H1 (cell line): Measurements from ENCODE around the gene HDAC11. TPM values are rescaled to one million over a fixed set of nuclear protein-coding genes. Genes with fewer than 3 reads are reported as not detected.

Source experiments
- CTCF ChIA-PET: fragments of 300-600 bp; sonication (Branson Sonifier 250); formaldehyde crosslinking; loops from one replicate; lab custom pipeline; 2021; ENCODE audit not compliant: partially characterized antibody; lab: Charles Lee
- POLR2A ChIA-PET: fragments of 300-600 bp; sonication (Branson Sonifier 250); formaldehyde crosslinking; loops from one replicate; lab custom pipeline; 2021; ENCODE audit warnings: inconsistent platforms; ENCODE audit not compliant: partially characterized antibody; lab: Charles Lee
- DNase-seq, 2 experiments: peaks; one replicate each; pipeline versions ENCODE4 v3.0.0 to v3.0.0-alpha.2; 2010 to 2022; ENCODE audit warnings: low spot score in 2 of 2, low read depth in 1 of 2, mixed read lengths in 1 of 2
- FAIRE-seq: peaks from 2 replicates; lab custom pipeline; 2011; peaks lifted over from hg19 to GRCh38; lab: Jason Lieb, UNC
- H2AFZ ChIP-seq: 2 replicates; pipeline ENCODE4 v1.8.1; 2012; ENCODE audit warnings: low read length, inconsistent platforms
- H2AK5ac ChIP-seq: 2 replicates; pipeline ENCODE4 v1.6.1; 2013; ENCODE audit warnings: low read depth, low read length
- H2BK120ac ChIP-seq: replicated peaks from 2 replicates; pipeline ENCODE3; 2013; ENCODE audit warnings: low read depth, low read length, inconsistent platforms
- H2BK12ac ChIP-seq: 2 replicates; pipeline ENCODE4 v1.6.1; 2013; ENCODE audit warnings: low read depth, low read length
- H2BK15ac ChIP-seq: 2 replicates; pipeline ENCODE4 v1.6.1; 2013; ENCODE audit warnings: low read length
- H2BK20ac ChIP-seq: 2 replicates; pipeline ENCODE4 v1.6.1; 2013; ENCODE audit warnings: low read length
- H2BK5ac ChIP-seq: 2 replicates; pipeline ENCODE4 v1.6.1; 2013; ENCODE audit warnings: low read depth, low read length
- H3K14ac ChIP-seq: 2 replicates; pipeline ENCODE4 v1.6.1; 2013; ENCODE audit warnings: inconsistent platforms; ENCODE audit not compliant: insufficient read length
- H3K18ac ChIP-seq: 2 replicates; pipeline ENCODE4 v1.6.1; 2013; ENCODE audit warnings: low read length; ENCODE audit errors: extremely low read depth
- H3K23ac ChIP-seq: 2 replicates; pipeline ENCODE4 v1.6.1; 2013; ENCODE audit warnings: inconsistent platforms; ENCODE audit not compliant: insufficient read length
- H3K23me2 ChIP-seq: 2 replicates; pipeline ENCODE4 v1.6.1; 2013; ENCODE audit warnings: low read depth, low read length
- H3K27ac ChIP-seq: 2 replicates; pipeline ENCODE4 v1.6.1; 2011; ENCODE audit warnings: low read depth, low read length, inconsistent platforms
- H3K27me3 ChIP-seq, 4 experiments: replicated peaks in 1 of 4; 1 replicate in 1 of 4; 2 replicates in 3 of 4; pipeline versions ENCODE4 v1.6.1 to v1.8.1; 2011 to 2013; ENCODE audit warnings: low read length in 3 of 4, mild to moderate bottlenecking in 3 of 4, inconsistent platforms in 2 of 4, mixed read lengths in 2 of 4, moderate library complexity in 1 of 4; ENCODE audit not compliant: control insufficient read depth in 3 of 4, insufficient read depth in 3 of 4; ENCODE audit errors: extremely low read depth in 1 of 4
- H3K36me3 ChIP-seq, 4 experiments: 2 replicates each; pipeline versions ENCODE4 v1.6.1 to v1.8.1; 2011 to 2013; ENCODE audit warnings: mild to moderate bottlenecking in 4 of 4, low read length in 3 of 4, moderate library complexity in 2 of 4, control low read depth in 1 of 4, inconsistent platforms in 1 of 4; ENCODE audit not compliant: insufficient read depth in 4 of 4, control insufficient read depth in 2 of 4
- H3K4ac ChIP-seq: replicated peaks from 2 replicates; pipeline ENCODE3; 2013; ENCODE audit warnings: low read length, low read depth, mixed read lengths, inconsistent platforms; ENCODE audit not compliant: insufficient read length
- H3K4me1 ChIP-seq, 4 experiments: replicated peaks in 1 of 4; 1 replicate in 1 of 4; 2 replicates in 3 of 4; pipeline versions ENCODE4 v1.6.1 to v1.8.1; 2011 to 2013; ENCODE audit warnings: low read length in 3 of 4, inconsistent platforms in 2 of 4, mixed read lengths in 1 of 4; ENCODE audit not compliant: insufficient read depth in 4 of 4, control insufficient read depth in 3 of 4
- H3K4me2 ChIP-seq, 2 experiments: 2 replicates each; pipeline versions ENCODE4 v1.6.1 to v1.8.1; 2011 to 2013; ENCODE audit warnings: low read depth in 2 of 2, low read length in 2 of 2, control low read depth in 1 of 2, inconsistent platforms in 1 of 2, mild to moderate bottlenecking in 1 of 2; ENCODE audit not compliant: insufficient read depth in 1 of 2
- H3K4me3 ChIP-seq, 4 experiments: fragments of 200-600, 300-600 bp in 1 of 4; sonication (generic), shearing (Covaris generic), sonication (Bioruptor Twin) in 1 of 4; 2 replicates each; pipeline versions ENCODE4 v1.5.1 to v1.8.1; 2011 to 2016; ENCODE audit warnings: low read length in 4 of 4, low read depth in 3 of 4, control low read depth in 2 of 4, inconsistent platforms in 2 of 4, mild to moderate bottlenecking in 2 of 4, mixed read lengths in 1 of 4, moderate library complexity in 1 of 4; ENCODE audit not compliant: insufficient read depth in 2 of 4; ENCODE audit errors: extremely low read depth in 1 of 4
- H3K56ac ChIP-seq: replicated peaks from 2 replicates; pipeline ENCODE3; 2013; ENCODE audit warnings: low read depth, mild to moderate bottlenecking, mixed read lengths, low read length, inconsistent platforms; ENCODE audit not compliant: insufficient read length
- H3K79me1 ChIP-seq: 2 replicates; pipeline ENCODE4 v1.6.1; 2013; ENCODE audit warnings: low read depth, low read length, control low read depth
- H3K79me2 ChIP-seq, 2 experiments: 2 replicates each; pipeline versions ENCODE4 v1.6.1 to v1.8.1; 2012 to 2013; ENCODE audit warnings: low read length in 2 of 2, mild to moderate bottlenecking in 2 of 2, inconsistent platforms in 1 of 2; ENCODE audit not compliant: insufficient read depth in 2 of 2, control insufficient read depth in 1 of 2
- H3K9ac ChIP-seq, 4 experiments: replicated peaks in 1 of 4; 1 replicate in 1 of 4; 2 replicates in 3 of 4; pipeline versions ENCODE4 v1.6.1 to v1.8.1; 2011 to 2013; ENCODE audit warnings: low read depth in 3 of 4, low read length in 3 of 4, control low read depth in 2 of 4, mild to moderate bottlenecking in 2 of 4, moderate library complexity in 2 of 4, inconsistent platforms in 1 of 4; ENCODE audit errors: extremely low read depth in 1 of 4
- H3K9me3 ChIP-seq, 2 experiments: 2 replicates each; pipeline versions ENCODE4 v1.6.1 to v1.8.1; 2012 to 2013; ENCODE audit warnings: mild to moderate bottlenecking in 2 of 2, moderate library complexity in 2 of 2, control low read depth in 1 of 2, inconsistent platforms in 1 of 2, low read depth in 1 of 2, low read length in 1 of 2, mixed read lengths in 1 of 2; ENCODE audit not compliant: insufficient read depth in 2 of 2
- H4K20me1 ChIP-seq, 2 experiments: replicated peaks in 1 of 2; 2 replicates each; pipeline versions ENCODE3 to v1.8.1; 2011 to 2013; ENCODE audit warnings: inconsistent platforms in 2 of 2, low read length in 2 of 2, mild to moderate bottlenecking in 1 of 2; ENCODE audit not compliant: insufficient read depth in 2 of 2, control insufficient read depth in 1 of 2
- H4K5ac ChIP-seq: 2 replicates; pipeline ENCODE4 v1.6.1; 2013; ENCODE audit warnings: low read length, low read depth, mixed read lengths, inconsistent platforms; ENCODE audit not compliant: insufficient read length
- H4K8ac ChIP-seq: 2 replicates; pipeline ENCODE4 v1.8.0; 2013; ENCODE audit warnings: mild to moderate bottlenecking, moderate library complexity, low read length, inconsistent platforms; ENCODE audit not compliant: insufficient read depth; ENCODE audit errors: extremely low read depth
- H4K91ac ChIP-seq: replicated peaks from 2 replicates; pipeline ENCODE3; 2013; ENCODE audit warnings: low read length, mixed read lengths, inconsistent platforms; ENCODE audit not compliant: insufficient read length
- CBX5 ChIP-seq: fragments of 300-800, 300-1000 bp; sonication (generic); IDR thresholded peaks from 2 replicates; pipeline ENCODE4 v1.7.1; 2016; ENCODE audit warnings: antibody characterized with exemption, low read length, low read depth
- EGR1 ChIP-seq: IDR thresholded peaks from 2 replicates; pipeline ENCODE4 v1.6.1; 2011; ENCODE audit warnings: low read depth, low read length, borderline replicate concordance
- KDM1A ChIP-seq: fragments of 200-600, 300-600 bp; sonication (generic); IDR thresholded peaks from 2 replicates; pipeline ENCODE4 v1.7.1; 2016; ENCODE audit warnings: mild to moderate bottlenecking, low read length, borderline replicate concordance
- KDM5A ChIP-seq: fragments of 200-600 bp; IDR thresholded peaks from 2 replicates; pipeline ENCODE4 v1.7.1; 2012; ENCODE audit warnings: mild to moderate bottlenecking, low read length, inconsistent platforms, mixed read lengths
- POU5F1 ChIP-seq: IDR thresholded peaks from 2 replicates; pipeline ENCODE4 v1.6.1; 2011; ENCODE audit warnings: low read depth, mild to moderate bottlenecking, low read length, moderate library complexity
- RAD21 ChIP-seq, 2 experiments: IDR thresholded peaks in 1 of 2; conservative IDR thresholded peaks in 1 of 2; 2 replicates each; pipeline ENCODE4 v1.6.1; 2011; ENCODE audit warnings: low read depth in 2 of 2, low read length in 2 of 2, improper control_type of control experiment in 1 of 2, inconsistent platforms in 1 of 2, mild to moderate bottlenecking in 1 of 2, moderate library complexity in 1 of 2
- SIRT6 ChIP-seq: IDR thresholded peaks from one replicate; pipeline ENCODE4 v1.7.1; 2012; ENCODE audit warnings: low read length, inconsistent platforms
- SP1 ChIP-seq: IDR thresholded peaks from 2 replicates; pipeline ENCODE4 v1.6.1; 2011; ENCODE audit warnings: low read depth, low read length
- TAF7 ChIP-seq: optimal IDR thresholded peaks from 2 replicates; pipeline ENCODE3; 2011; ENCODE audit warnings: low read depth, mild to moderate bottlenecking, inconsistent platforms, low read length, moderate library complexity, borderline replicate concordance
- ZNF274 ChIP-seq: IDR thresholded peaks from 2 replicates; pipeline ENCODE4 v1.7.0; 2012; ENCODE audit warnings: low read length, borderline replicate concordance; ENCODE audit errors: extremely low read depth
- WGBS, 2 experiments: shearing (Covaris generic) in 1 of 2; methylation state at CpG; one replicate each; pipeline versions ENCODE4 v1.1.6 to v1.1.7; 2013 to 2015; ENCODE audit warnings: low lambda C conversion rate in 2 of 2, mixed read lengths in 2 of 2, inconsistent platforms in 1 of 2, low coverage in 1 of 2, missing lambda C conversion rate in 1 of 2; ENCODE audit not compliant: insufficient replicate concordance in 2 of 2, insufficient coverage in 1 of 2, insufficient read length in 1 of 2; ENCODE audit errors: extremely low coverage in 1 of 2, missing lambda C conversion rate in 1 of 2; 5-methylcytosine and 5-hydroxymethylcytosine counted together
- polyA plus RNA-seq, 7 experiments: library from polyadenylated mRNA; depleted of rRNA in 3 of 7; stranded (reverse) in 5 of 7; unstranded in 2 of 7; fragments of >200 nt in 5 of 7; fragments of 200-250 nt in 2 of 7; gene quantifications; 1 replicate in 5 of 7; 2 replicates in 1 of 7; 4 replicates in 1 of 7; pipeline versions ENCODE4 v1.2.1 to v1.2.3, GENCODE V29; 2011 to 2013; ENCODE audit warnings: missing spikeins in 2 of 7, mixed read lengths in 2 of 7
- total RNA-seq: library from RNA; stranded (reverse); fragmentation: NEBNext Ultra II Directional; extraction: Animal tissue kit (Norgen Biotek cat#: 25700); gene quantifications from 2 replicates; pipeline ENCODE4 v1.2.1, GENCODE V29; 2021
- TF ChIP-seq, protein P1 (sequence below): IDR thresholded peaks from 2 replicates; pipeline ENCODE4 v1.6.1; 2011; ENCODE audit warnings: low read length, improper control_type of control experiment

HDAC11 gene
- total and polyA plus RNA-seq, 2 of the 8 experiments (the other 6 are each of a cell fraction or from before 2014, with no cell fraction given), result 6.8 to 7.4 TPM

DNA sequence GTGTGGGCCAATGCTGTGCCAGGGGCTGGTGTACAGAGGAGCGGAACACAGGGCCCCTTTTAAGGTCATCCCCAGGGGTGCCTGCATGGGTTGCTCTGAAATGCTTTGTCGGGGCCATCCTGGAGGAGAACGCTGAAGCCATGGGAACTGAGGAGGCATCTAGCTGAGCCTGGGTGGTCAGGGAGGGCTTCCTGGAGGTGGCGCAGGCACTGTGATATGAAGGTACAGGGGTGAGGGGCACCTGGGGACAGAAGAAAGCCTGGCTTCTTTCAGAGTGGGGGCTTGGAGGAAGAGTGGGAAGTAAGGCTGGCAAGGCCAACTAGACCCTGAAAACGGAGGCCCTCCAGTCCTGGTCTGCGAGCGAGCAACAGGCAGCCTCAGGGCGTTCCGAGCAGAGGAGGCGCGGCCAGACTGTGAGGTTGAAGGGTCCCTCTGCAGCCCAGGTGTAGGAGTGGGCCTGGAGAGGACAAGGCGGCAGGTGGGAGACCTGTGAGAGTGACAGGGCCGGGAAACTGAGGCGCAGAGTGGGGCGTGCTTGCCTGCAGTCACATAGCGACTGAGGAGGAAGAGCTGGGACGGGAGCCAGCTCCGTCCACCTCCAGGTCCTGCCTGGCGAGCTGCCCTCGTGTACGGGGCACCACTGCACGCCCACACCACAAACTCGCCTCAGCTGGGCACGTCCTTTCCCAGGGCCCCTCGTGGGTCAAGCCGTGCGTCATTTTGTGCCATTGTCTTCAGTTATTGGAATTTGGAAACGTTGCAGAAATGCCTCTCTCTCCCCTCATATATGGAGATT is 72.9 kb downstream of the HDAC11 start:
- H2AK5ac ChIP-seq, result no peak overlapping the region
- peaks cover 2% of the 10 kb centered on the region; the same call in 1 of the 2 replicates for H3K23me2 ChIP-seq
- no peak overlapping the region for H2BK5ac ChIP-seq
- H2BK15ac ChIP-seq, result 0 out of 2 replicates have a peak overlapping the region, but pooled peaks have one; percentile 72
- H3K9me3 ChIP-seq, result no peaks in the 10 kb centered on the region
- no peak overlapping the region for H3K56ac ChIP-seq
- H3K79me1 ChIP-seq, result 0 out of 2 replicates have a peak, but pooled peaks cover 4% of the 10 kb centered on the region
- H4K5ac ChIP-seq, result no peak overlapping the region
- no peak overlapping the region for H3K9ac ChIP-seq
- no peak overlapping the region for H3K4ac ChIP-seq
- ChIA-PET POLR2A (no interaction called here), CTCF (interaction anchor here (0.8 to 51.2 kb wide), 10 partner anchors 11 to 360 kb away, joined by 3 to 856 read pairs (median 3); no protein-coding TSS in a partner anchor)
- H4K8ac ChIP-seq, result no peak overlapping the region
- no peak overlapping the region for H2BK12ac ChIP-seq
- no peak overlapping the region for H3K27ac ChIP-seq
- peaks cover 0 to 2% of the 10 kb centered on the region in 2 experiments for H4K20me1 ChIP-seq
- no peak overlapping the region for H2BK120ac ChIP-seq
- no peaks in the 10 kb centered on the region for H3K36me3 ChIP-seq
- no peak overlapping the region for H3K4me3 ChIP-seq
- DNase-seq, result no peak
- H2BK20ac ChIP-seq, result no peak overlapping the region
- peaks cover 0 to 19% (median 16%) of the 10 kb centered on the region in 4 experiments; a peak in 6 of 7 replicates for H3K27me3 ChIP-seq
- no peak overlapping the region for H4K91ac ChIP-seq
- peaks cover 0 to 23% (median 12%) of the 10 kb centered on the region in 4 experiments; a peak in 6 of 7 replicates for H3K4me1 ChIP-seq
- H2AFZ ChIP-seq, result no peak overlapping the region
- FAIRE-seq, result no peak
- WGBS, 2 experiments, result 82% methylated on average over 26 of the region's 28 CpGs; no CpG with 5 or more reads in 1 of the 2 experiments
- no peak overlapping the region for H3K4me2 ChIP-seq
- no peak overlapping the region for H3K23ac ChIP-seq
- H3K79me2 ChIP-seq, result no peaks in the 10 kb centered on the region
- H3K14ac ChIP-seq, result no peak overlapping the region
- no peak overlapping the region for H3K18ac ChIP-seq
- TF ChIP-seq POU5F1 (no peak), KDM5A (no peak), ZNF274 (no peak), KDM1A (no peak), TAF7 (no peak), SIRT6 (no peak), CBX5 (no peak), RAD21 (IDR thresholded peaks at IDR 0.05 in 1 of 2, conservative IDR thresholded peaks at IDR 0.05 in 1 of 2; ENCODE audit: low read depth in 2 of 2, low read length in 2 of 2) (no peak), SP1 (no peak), EGR1 (no peak)
- TF ChIP-seq, protein P1, sequence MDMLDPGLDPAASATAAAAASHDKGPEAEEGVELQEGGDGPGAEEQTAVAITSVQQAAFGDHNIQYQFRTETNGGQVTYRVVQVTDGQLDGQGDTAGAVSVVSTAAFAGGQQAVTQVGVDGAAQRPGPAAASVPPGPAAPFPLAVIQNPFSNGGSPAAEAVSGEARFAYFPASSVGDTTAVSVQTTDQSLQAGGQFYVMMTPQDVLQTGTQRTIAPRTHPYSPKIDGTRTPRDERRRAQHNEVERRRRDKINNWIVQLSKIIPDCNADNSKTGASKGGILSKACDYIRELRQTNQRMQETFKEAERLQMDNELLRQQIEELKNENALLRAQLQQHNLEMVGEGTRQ, result no peak
